K562 (cell line): ENCODE results near the gene ZCCHC14. TPM values are rescaled to one million over a fixed set of nuclear protein-coding genes. Genes with fewer than 3 reads are reported as not detected.

ENCODE experiments used
- CEBPG ChIP-seq, 3 experiments: fragments of 200-800 bp in 1 of 3; sonication (Bioruptor generic) in 1 of 3; sonication (generic) in 1 of 3; formaldehyde crosslinking in 1 of 3; IDR thresholded peaks in 2 of 3; conservative IDR thresholded peaks in 1 of 3; 2 replicates each; pipeline versions ENCODE4 v1.6.1 to v1.8.0; 2016 to 2022; ENCODE audit warnings: missing compliant biosample characterization in 2 of 3, missing genetic modification characterization in 2 of 3, mild to moderate bottlenecking in 1 of 3, missing genetic modification reagents in 1 of 3
- COPS2 ChIP-seq: fragments of 450-650 bp; conservative IDR thresholded peaks from 2 replicates; pipeline ENCODE4 v1.6.1; 2016; ENCODE audit warnings: mild to moderate bottlenecking, moderate library complexity
- DNMT1 ChIP-seq: fragments of 450-650 bp; IDR thresholded peaks from 2 replicates; pipeline ENCODE4 v1.6.1; 2016; ENCODE audit warnings: antibody characterized with exemption, mild to moderate bottlenecking
- ELF4 ChIP-seq: fragments of 450-650 bp; formaldehyde crosslinking; IDR thresholded peaks from 2 replicates; pipeline ENCODE4 v1.4.0; 2022; ENCODE audit warnings: missing genetic modification characterization
- ETS2 ChIP-seq: IDR thresholded peaks from 2 replicates; pipeline ENCODE4 v1.6.1; 2016; ENCODE audit warnings: borderline replicate concordance, missing genetic modification characterization, mild to moderate bottlenecking, moderate library complexity, missing compliant biosample characterization; ENCODE audit not compliant: poor library complexity, severe bottlenecking
- FIP1L1 ChIP-seq: fragments of 200-400 bp; formaldehyde crosslinking; IDR thresholded peaks from 2 replicates; pipeline ENCODE4 v1.6.1; 2018; ENCODE audit warnings: mild to moderate bottlenecking, low read depth, low read length; ENCODE audit not compliant: poor library complexity, severe bottlenecking
- KAT2B ChIP-seq: IDR thresholded peaks from one replicate; pipeline ENCODE4 v1.6.1; 2012; ENCODE audit warnings: low read depth, mild to moderate bottlenecking, control low read depth, inconsistent platforms, low read length, moderate library complexity
- LCOR ChIP-seq: sonication (generic); formaldehyde crosslinking; IDR thresholded peaks from 2 replicates; pipeline ENCODE4 v1.8.0; 2022; ENCODE audit warnings: mild to moderate bottlenecking, missing genetic modification reagents
- MYNN ChIP-seq, 2 experiments: sonication (generic); formaldehyde crosslinking in 1 of 2; IDR thresholded peaks; 2 replicates each; pipeline versions ENCODE4 v1.5.0 to v1.6.1; 2016 to 2020; ENCODE audit warnings: antibody characterized with exemption in 1 of 2, missing genetic modification reagents in 1 of 2
- NCOA2 ChIP-seq, 2 experiments: fragments of 450-650 bp; IDR thresholded peaks; 2 replicates each; pipeline ENCODE4 v1.6.1; 2018; ENCODE audit warnings: mild to moderate bottlenecking in 2 of 2, moderate library complexity in 1 of 2; ENCODE audit not compliant: partially characterized antibody in 2 of 2
- RBM14 ChIP-seq: fragments of 200-400 bp; formaldehyde crosslinking; IDR thresholded peaks from 2 replicates; pipeline ENCODE4 v1.6.1; 2018; ENCODE audit warnings: low read depth, mild to moderate bottlenecking, low read length, moderate library complexity, borderline replicate concordance; ENCODE audit not compliant: insufficient read depth
- RBM34 ChIP-seq: fragments of 200-400 bp; formaldehyde crosslinking; IDR thresholded peaks from 2 replicates; pipeline ENCODE4 v1.6.1; 2018; ENCODE audit warnings: low read length, borderline replicate concordance; ENCODE audit not compliant: insufficient read depth
- RFX5 ChIP-seq: IDR thresholded peaks from 2 replicates; pipeline ENCODE4 v1.6.1; 2011; ENCODE audit warnings: low read depth, mild to moderate bottlenecking, improper control_type of control experiment, low read length
- RNF2 ChIP-seq: sonication (generic); IDR thresholded peaks from 2 replicates; pipeline ENCODE4 v1.6.1; 2016
- TSC22D4 ChIP-seq: fragments of 450-650 bp; IDR thresholded peaks from 2 replicates; pipeline ENCODE4 v1.6.1; 2016; ENCODE audit warnings: missing genetic modification characterization, missing biosample characterization, control low read depth
- ZC3H4 ChIP-seq: sonication (generic); formaldehyde crosslinking; IDR thresholded peaks from 2 replicates; pipeline ENCODE4 v1.9.0; 2021; ENCODE audit warnings: missing genetic modification reagents, borderline replicate concordance
- ZKSCAN3 ChIP-seq: fragments of 250-450 bp; sonication (Bioruptor Pico); IDR thresholded peaks from 2 replicates; pipeline ENCODE4 v1.4.0; 2020
- ZKSCAN8 ChIP-seq: fragments of 200-800 bp; sonication (Bioruptor generic); IDR thresholded peaks from 2 replicates; pipeline ENCODE4 v1.6.1; 2016; ENCODE audit warnings: missing genetic modification characterization, missing compliant biosample characterization
- ZNF165 ChIP-seq: fragments of 250-450 bp; sonication (Bioruptor Pico); IDR thresholded peaks from 2 replicates; pipeline ENCODE4 v1.4.0; 2020; ENCODE audit warnings: borderline replicate concordance
- ZNF282 ChIP-seq: sonication (generic); formaldehyde crosslinking; IDR thresholded peaks from 2 replicates; pipeline ENCODE4 v1.8.1; 2023; ENCODE audit warnings: missing genetic modification reagents
- ZNF444 ChIP-seq: fragments of 250-450 bp; sonication (Bioruptor Pico); IDR thresholded peaks from 2 replicates; pipeline ENCODE4 v1.4.0; 2020; ENCODE audit warnings: mild to moderate bottlenecking, moderate library complexity
- ZNF778 ChIP-seq: fragments of 450-650 bp; formaldehyde crosslinking; IDR thresholded peaks from 2 replicates; pipeline ENCODE4 v1.4.0; 2020; ENCODE audit warnings: mild to moderate bottlenecking, moderate library complexity
- polyA plus RNA-seq, 8 experiments: library from polyadenylated mRNA; depleted of rRNA in 4 of 8; stranded (reverse) in 5 of 8; unstranded in 3 of 8; fragments of >200 nt; fragmentation: Nextera tagmentation in 2 of 8; fragmentation: Illumina TruSeq in 1 of 8; extraction: Ambion mirVana in 2 of 8; extraction: Trizol in 1 of 8; gene quantifications; 2 replicates each; pipeline versions ENCODE4 v1.2.1 to v1.2.3, GENCODE V29; 2011 to 2014; ENCODE audit warnings: inconsistent platforms in 1 of 8, missing spikeins in 1 of 8
- total RNA-seq, 7 experiments: library from RNA; depleted of rRNA in 6 of 7; stranded (reverse); fragments of >200 nt in 6 of 7; fragmentation: Illumina TruSeq in 2 of 7; extraction: Trizol in 2 of 7; gene quantifications; 2 replicates each; pipeline versions ENCODE4 v1.2.1 to v1.2.3, GENCODE V29; 2011 to 2021; ENCODE audit warnings: low replicate concordance in 1 of 7
- TF ChIP-seq, protein P1 (sequence below): fragments of 450-650 bp; IDR thresholded peaks from 2 replicates; pipeline ENCODE4 v1.7.1; 2018; ENCODE audit warnings: mild to moderate bottlenecking, low read depth; ENCODE audit not compliant: partially characterized antibody
- TF ChIP-seq, protein P2 (sequence below): fragments of 250-450 bp; sonication (Bioruptor Pico); IDR thresholded peaks from 2 replicates; pipeline ENCODE4 v1.8.0; 2021; ENCODE audit warnings: moderate library complexity, mild to moderate bottlenecking, inconsistent platforms
- TF ChIP-seq, protein P3 (sequence below): fragments of 250-450 bp; sonication (Bioruptor Pico); IDR thresholded peaks from 2 replicates; pipeline ENCODE4 v1.8.0; 2022; ENCODE audit warnings: inconsistent platforms

ZCCHC14 gene
- total and polyA plus RNA-seq, 9 of the 15 experiments (the other 6 are each of a cell fraction or from before 2014, with no cell fraction given): 1.5 to 12.4 (median 2.9) TPM

DNA sequence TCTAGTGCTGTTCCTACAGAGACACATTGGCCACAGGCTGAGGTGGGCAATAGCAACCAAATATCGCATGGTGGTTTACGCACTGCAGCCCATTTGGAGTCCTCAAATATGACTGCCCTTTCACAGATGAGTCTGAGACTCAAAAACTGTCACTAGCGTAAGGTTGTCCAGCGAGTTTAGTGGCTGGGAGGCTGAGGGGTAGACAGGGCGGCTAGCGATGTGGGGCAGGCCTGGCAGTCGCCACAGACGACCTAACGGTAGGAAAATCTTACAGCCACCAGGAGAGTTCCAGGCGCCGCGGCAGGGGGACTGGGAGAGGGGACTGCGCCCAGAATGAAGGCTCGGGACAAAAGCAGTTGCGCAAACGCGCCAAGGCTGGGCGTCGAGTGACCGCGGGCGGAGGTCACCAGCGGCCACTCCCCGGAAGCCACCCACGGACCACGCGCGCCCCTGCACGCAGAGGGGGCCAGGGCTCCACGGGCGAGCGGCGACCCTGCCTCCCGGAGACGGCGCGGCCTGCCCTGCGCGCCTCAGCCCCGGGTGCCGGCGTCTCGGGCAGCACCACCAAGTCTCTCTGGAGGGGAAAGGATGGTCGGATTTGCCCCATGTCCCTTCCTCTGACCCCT lies 101.4 kb downstream of the ZCCHC14 start (continued):
- TF ChIP-seq FIP1L1 (no peak), ZNF282 (CRISPR knock-in tag) (no peak), RFX5 (no peak), ZNF778 (no peak), RBM34 (no peak), RBM14 (no peak), RNF2 (no peak), LCOR (CRISPR knock-in tag) (no peak), ZNF165 (CRISPR knock-in tag) (no peak), ZKSCAN8 (CRISPR knock-in tag) (peak; percentile 77; the same call in 1 of the 2 replicates), ETS2 (tag) (no peak), TSC22D4 (no peak), COPS2 (no peak), NCOA2 (IDR thresholded peaks at IDR 0.05; ENCODE audit: partially characterized antibody in 2 of 2) (no peak), ZNF444 (CRISPR knock-in tag) (no peak), ZKSCAN3 (no peak), KAT2B (no peak), ZC3H4 (peak; percentile 97; the same call in 1 of the 2 replicates), DNMT1 (no peak), CEBPG (CRISPR knock-in tag; IDR thresholded peaks at IDR 0.05) (peak; percentile 91), CEBPG (tag; conservative IDR thresholded peaks at IDR 0.05 in 1 of 2, IDR thresholded peaks at IDR 0.05 in 1 of 2) (peak; percentile 92 to 97), ELF4 (CRISPR knock-in tag) (no peak), MYNN (IDR thresholded peaks at IDR 0.05) (no peak), MYNN (CRISPR knock-in tag; IDR thresholded peaks at IDR 0.05) (no peak)
- TF ChIP-seq, protein P1, sequence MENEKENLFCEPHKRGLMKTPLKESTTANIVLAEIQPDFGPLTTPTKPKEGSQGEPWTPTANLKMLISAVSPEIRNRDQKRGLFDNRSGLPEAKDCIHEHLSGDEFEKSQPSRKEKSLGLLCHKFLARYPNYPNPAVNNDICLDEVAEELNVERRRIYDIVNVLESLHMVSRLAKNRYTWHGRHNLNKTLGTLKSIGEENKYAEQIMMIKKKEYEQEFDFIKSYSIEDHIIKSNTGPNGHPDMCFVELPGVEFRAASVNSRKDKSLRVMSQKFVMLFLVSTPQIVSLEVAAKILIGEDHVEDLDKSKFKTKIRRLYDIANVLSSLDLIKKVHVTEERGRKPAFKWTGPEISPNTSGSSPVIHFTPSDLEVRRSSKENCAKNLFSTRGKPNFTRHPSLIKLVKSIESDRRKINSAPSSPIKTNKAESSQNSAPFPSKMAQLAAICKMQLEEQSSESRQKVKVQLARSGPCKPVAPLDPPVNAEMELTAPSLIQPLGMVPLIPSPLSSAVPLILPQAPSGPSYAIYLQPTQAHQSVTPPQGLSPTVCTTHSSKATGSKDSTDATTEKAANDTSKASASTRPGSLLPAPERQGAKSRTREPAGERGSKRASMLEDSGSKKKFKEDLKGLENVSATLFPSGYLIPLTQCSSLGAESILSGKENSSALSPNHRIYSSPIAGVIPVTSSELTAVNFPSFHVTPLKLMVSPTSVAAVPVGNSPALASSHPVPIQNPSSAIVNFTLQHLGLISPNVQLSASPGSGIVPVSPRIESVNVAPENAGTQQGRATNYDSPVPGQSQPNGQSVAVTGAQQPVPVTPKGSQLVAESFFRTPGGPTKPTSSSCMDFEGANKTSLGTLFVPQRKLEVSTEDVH: no peak
- TF ChIP-seq, protein P2, sequence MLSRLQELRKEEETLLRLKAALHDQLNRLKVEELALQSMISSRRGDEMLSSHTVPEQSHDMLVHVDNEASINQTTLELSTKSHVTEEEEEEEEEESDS (CRISPR knock-in tag): no peak
- TF ChIP-seq, protein P3, sequence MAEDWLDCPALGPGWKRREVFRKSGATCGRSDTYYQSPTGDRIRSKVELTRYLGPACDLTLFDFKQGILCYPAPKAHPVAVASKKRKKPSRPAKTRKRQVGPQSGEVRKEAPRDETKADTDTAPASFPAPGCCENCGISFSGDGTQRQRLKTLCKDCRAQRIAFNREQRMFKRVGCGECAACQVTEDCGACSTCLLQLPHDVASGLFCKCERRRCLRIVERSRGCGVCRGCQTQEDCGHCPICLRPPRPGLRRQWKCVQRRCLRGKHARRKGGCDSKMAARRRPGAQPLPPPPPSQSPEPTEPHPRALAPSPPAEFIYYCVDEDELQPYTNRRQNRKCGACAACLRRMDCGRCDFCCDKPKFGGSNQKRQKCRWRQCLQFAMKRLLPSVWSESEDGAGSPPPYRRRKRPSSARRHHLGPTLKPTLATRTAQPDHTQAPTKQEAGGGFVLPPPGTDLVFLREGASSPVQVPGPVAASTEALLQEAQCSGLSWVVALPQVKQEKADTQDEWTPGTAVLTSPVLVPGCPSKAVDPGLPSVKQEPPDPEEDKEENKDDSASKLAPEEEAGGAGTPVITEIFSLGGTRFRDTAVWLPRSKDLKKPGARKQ (CRISPR knock-in tag): no peak
